ENCODE results near the gene RDH16.

RDH16 gene

DNA sequence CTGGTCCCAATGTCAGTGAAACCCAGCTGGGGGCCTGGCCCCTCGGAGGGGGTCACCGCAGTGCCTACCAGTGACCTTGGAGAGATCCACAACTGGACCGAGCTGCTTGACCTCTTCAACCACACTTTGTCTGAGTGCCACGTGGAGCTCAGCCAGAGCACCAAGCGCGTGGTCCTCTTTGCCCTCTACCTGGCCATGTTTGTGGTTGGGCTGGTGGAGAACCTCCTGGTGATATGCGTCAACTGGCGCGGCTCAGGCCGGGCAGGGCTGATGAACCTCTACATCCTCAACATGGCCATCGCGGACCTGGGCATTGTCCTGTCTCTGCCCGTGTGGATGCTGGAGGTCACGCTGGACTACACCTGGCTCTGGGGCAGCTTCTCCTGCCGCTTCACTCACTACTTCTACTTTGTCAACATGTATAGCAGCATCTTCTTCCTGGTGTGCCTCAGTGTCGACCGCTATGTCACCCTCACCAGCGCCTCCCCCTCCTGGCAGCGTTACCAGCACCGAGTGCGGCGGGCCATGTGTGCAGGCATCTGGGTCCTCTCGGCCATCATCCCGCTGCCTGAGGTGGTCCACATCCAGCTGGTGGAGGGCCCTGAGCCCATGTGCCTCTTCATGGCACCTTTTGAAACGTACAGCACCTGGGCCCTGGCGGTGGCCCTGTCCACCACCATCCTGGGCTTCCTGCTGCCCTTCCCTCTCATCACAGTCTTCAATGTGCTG lies 38.0 kb upstream of the RDH16 start:
- DNase-seq (ENCODE audit: low read depth) = no peak
- no peak overlapping the region for H3K4me3 ChIP-seq (ENCODE audit: low read length)
- TF ChIP-seq, protein P1, sequence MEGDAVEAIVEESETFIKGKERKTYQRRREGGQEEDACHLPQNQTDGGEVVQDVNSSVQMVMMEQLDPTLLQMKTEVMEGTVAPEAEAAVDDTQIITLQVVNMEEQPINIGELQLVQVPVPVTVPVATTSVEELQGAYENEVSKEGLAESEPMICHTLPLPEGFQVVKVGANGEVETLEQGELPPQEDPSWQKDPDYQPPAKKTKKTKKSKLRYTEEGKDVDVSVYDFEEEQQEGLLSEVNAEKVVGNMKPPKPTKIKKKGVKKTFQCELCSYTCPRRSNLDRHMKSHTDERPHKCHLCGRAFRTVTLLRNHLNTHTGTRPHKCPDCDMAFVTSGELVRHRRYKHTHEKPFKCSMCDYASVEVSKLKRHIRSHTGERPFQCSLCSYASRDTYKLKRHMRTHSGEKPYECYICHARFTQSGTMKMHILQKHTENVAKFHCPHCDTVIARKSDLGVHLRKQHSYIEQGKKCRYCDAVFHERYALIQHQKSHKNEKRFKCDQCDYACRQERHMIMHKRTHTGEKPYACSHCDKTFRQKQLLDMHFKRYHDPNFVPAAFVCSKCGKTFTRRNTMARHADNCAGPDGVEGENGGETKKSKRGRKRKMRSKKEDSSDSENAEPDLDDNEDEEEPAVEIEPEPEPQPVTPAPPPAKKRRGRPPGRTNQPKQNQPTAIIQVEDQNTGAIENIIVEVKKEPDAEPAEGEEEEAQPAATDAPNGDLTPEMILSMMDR (IDR thresholded peaks at IDR 0.05; ENCODE audit: insufficient read depth, low read depth, low read length, missing control alignments) = no peak

GRCh38 chr12:56994231-56994746 lies 36.9 kb upstream of the RDH16 start:
- no peak for DNase-seq (ENCODE audit: low read depth)
- no peak overlapping the region for H3K4me3 ChIP-seq (ENCODE audit: low read length)
- TF ChIP-seq, protein P1 (IDR thresholded peaks at IDR 0.05; ENCODE audit: insufficient read depth, low read depth, low read length, missing control alignments) = no peak

GRCh38 chr12:56993346-56993745 lies 35.9 kb upstream of the RDH16 start:
- no peak overlapping the region for H3K4me3 ChIP-seq (ENCODE audit: low read length)
- no peak for DNase-seq (ENCODE audit: low read depth)
- TF ChIP-seq, protein P1 (IDR thresholded peaks at IDR 0.05; ENCODE audit: insufficient read depth, low read depth, low read length, missing control alignments) = no peak

GRCh38 chr12:56991319-56992246 lies 34.2 kb upstream of the RDH16 start:
- no peak overlapping the region for H3K4me3 ChIP-seq (ENCODE audit: low read length)
- DNase-seq (ENCODE audit: low read depth) = no peak
- TF ChIP-seq, protein P1 (IDR thresholded peaks at IDR 0.05; ENCODE audit: insufficient read depth, low read depth, low read length, missing control alignments) = no peak

DNA sequence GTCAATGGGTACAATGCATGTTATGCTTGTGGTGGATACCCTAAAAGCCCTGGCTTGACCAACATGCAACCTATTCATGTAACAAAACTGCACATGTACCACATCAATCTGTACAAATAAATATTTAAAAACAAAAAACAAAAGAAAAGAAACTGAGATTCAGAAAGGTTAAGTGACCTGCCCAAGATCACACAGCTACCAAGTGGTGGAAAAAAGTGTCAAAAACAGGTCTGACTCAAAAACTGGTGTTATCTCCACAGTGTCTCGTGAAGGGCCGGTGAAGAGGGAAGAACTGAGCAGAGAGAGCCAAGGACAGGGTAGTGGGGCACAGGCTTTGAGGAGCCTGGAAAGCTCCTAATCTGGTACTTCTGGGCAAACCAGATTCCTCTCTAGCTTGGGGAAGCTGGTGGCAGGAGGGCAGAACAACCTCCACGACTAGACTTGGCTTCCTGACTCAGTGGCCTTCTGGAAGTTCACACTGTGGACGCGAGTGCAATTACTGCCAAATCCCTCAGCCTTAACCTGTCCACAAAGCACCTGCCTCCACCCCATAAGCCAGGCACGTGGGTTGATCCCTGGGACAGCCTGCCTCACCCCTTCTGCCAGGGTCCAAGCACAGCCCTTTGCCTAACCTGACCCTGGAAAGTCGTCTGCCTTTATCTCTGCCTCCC lies 33.4 kb upstream of the RDH16 start:
- TF ChIP-seq, protein P1 (IDR thresholded peaks at IDR 0.05; ENCODE audit: insufficient read depth, low read depth, low read length, missing control alignments) = no peak
- no peak for DNase-seq (ENCODE audit: low read depth)
- H3K4me3 ChIP-seq (ENCODE audit: low read length) = no peak overlapping the region

- H3K4me3 ChIP-seq (ENCODE audit: low read length) = no peak overlapping the region
- TF ChIP-seq, protein P1 (IDR thresholded peaks at IDR 0.05; ENCODE audit: insufficient read depth, low read depth, low read length, missing control alignments) = no peak
- no peak for DNase-seq (ENCODE audit: low read depth)
Measured at GRCh38 chr12:56989861-56990610, 32.6 kb upstream of the RDH16 start.

Data from epithelial cell of esophagus (primary cell).